ENCODE measurements around the gene TUBGCP2.
"Not testable (repeated sequence)": the region's sequence is repeated elsewhere in the genome, so short reads cannot be mapped to it uniquely, and the experiment has no call there.

Gene TUBGCP2

DNA sequence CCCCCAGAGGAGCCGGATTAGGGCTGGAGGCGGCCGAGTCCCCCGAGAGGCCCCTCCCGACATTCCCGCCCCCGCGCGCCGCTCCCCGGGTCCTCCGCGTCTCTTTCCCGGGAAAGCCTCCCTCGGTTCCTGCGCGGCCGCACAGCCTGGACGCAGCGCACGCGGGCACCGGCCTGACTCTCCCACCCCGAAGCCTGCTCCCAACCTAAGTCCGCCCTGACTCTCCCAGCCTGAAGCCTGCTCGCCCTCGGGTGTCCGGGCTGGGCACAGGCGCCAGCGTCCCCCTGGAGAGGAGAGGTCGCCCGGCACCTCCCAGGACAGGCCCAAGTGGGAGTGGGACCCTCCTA is 71.5 kb downstream of the TUBGCP2 start:
- TF ChIP-seq, protein P1, sequence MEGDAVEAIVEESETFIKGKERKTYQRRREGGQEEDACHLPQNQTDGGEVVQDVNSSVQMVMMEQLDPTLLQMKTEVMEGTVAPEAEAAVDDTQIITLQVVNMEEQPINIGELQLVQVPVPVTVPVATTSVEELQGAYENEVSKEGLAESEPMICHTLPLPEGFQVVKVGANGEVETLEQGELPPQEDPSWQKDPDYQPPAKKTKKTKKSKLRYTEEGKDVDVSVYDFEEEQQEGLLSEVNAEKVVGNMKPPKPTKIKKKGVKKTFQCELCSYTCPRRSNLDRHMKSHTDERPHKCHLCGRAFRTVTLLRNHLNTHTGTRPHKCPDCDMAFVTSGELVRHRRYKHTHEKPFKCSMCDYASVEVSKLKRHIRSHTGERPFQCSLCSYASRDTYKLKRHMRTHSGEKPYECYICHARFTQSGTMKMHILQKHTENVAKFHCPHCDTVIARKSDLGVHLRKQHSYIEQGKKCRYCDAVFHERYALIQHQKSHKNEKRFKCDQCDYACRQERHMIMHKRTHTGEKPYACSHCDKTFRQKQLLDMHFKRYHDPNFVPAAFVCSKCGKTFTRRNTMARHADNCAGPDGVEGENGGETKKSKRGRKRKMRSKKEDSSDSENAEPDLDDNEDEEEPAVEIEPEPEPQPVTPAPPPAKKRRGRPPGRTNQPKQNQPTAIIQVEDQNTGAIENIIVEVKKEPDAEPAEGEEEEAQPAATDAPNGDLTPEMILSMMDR (IDR thresholded peaks at IDR 0.05; ENCODE audit: insufficient read depth, low read depth, low read length, missing control alignments) = no peak
- DNase-seq (ENCODE audit: low read depth) = no peak
- no peak overlapping the region for H3K4me3 ChIP-seq (ENCODE audit: low read depth, low read length)

DNA sequence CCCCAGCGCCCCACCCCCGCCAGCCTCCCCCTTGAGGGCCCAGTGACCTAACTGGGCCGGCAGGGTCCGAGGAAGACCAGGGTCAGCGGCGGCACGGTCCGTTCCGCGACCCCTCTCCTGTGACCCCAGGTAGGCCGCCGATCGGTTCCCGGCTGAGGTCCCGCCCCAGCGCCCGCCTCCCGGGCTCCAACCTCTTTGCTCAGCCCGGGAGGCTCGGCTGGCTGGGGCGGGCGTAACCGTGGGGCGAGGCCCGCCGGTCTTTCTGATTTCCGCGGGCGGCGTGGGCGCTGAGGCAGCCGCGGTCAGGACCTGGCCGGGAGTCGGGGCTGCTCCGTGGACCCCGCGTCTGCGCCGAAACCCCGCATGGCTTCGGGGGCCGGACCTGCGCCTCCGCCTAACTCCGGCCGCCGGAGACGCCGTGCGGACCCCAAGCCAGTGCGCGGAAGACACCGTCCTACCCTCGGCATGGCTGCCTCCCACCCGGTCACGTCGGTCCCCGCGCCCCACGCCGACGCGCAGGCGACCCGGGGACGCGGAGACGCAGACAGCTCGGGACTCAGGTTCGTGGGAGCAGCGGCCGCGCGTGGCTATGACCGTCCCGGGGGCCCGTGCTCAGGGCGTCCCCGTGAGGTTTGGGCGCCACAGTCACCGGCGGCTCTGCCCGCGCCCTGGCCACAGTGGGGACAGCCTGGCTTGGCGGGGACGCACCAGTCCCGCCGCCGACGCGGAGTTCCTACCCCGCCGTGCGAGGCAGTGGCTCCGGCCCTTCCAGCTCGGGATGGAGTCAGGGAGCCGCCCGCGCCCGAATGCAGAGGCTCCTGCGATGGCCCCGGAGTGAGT is 72.1 kb downstream of the TUBGCP2 start:
- no peak overlapping the region for H3K4me3 ChIP-seq (ENCODE audit: low read depth, low read length)
- DNase-seq (ENCODE audit: low read depth) = no peak
- TF ChIP-seq, protein P1 (IDR thresholded peaks at IDR 0.05; ENCODE audit: insufficient read depth, low read depth, low read length, missing control alignments) = no peak

DNA sequence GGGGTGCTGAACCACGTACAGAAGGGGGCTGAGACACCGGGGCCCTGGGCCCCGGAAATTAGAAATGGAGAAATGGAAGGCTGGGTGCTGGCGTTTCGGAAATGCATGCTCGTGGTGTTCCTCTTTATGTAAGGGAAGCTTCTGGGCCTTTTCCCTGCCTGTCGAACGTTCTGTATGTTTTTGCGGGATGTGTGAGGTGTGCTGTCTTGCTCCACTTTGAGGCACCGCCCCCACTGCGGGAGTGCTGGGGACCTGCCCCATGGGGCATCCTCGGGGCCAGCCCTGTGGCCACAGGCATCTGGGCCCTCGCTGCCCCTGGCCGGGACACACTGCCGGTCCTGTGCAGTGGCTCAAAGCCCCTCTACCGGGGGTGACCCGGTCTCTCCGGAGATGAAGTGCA is 72.7 kb downstream of the TUBGCP2 start:
- no peak for DNase-seq (ENCODE audit: low read depth)
- H3K4me3 ChIP-seq (ENCODE audit: low read depth, low read length) = no peak overlapping the region
- TF ChIP-seq, protein P1 (IDR thresholded peaks at IDR 0.05; ENCODE audit: insufficient read depth, low read depth, low read length, missing control alignments) = no peak

GRCh38 chr10:133235265-133235855 is 73.3 kb downstream of the TUBGCP2 start:
- H3K4me3 ChIP-seq (ENCODE audit: low read depth, low read length) = no peak overlapping the region
- TF ChIP-seq, protein P1 (IDR thresholded peaks at IDR 0.05; ENCODE audit: insufficient read depth, low read depth, low read length, missing control alignments) = no peak
- no peak for DNase-seq (ENCODE audit: low read depth)

GRCh38 chr10:133234796-133235195 is 73.9 kb downstream of the TUBGCP2 start:
- H3K4me3 ChIP-seq (ENCODE audit: low read depth, low read length); DNase-seq (ENCODE audit: low read depth): not testable (repeated sequence)

GRCh38 chr10:133231946-133232574 is 76.6 kb downstream of the TUBGCP2 start:
- TF ChIP-seq, protein P1 (IDR thresholded peaks at IDR 0.05; ENCODE audit: insufficient read depth, low read depth, low read length, missing control alignments) = no peak
- no peak overlapping the region for H3K4me3 ChIP-seq (ENCODE audit: low read depth, low read length)
- DNase-seq (ENCODE audit: low read depth) = no peak

- TF ChIP-seq, protein P1 (IDR thresholded peaks at IDR 0.05; ENCODE audit: insufficient read depth, low read depth, low read length, missing control alignments) = no peak
- H3K4me3 ChIP-seq (ENCODE audit: low read depth, low read length) = no peak overlapping the region
Observed at GRCh38 chr10:133231244-133231945, 77.3 kb downstream of the TUBGCP2 start.

More at GRCh38 chr10:133231244-133231945, 77.3 kb downstream of the TUBGCP2 start:
- no peak for DNase-seq (ENCODE audit: low read depth)
